ENCODE results near the gene ITGAL.
"Not testable (repeated sequence)": the region's sequence is repeated elsewhere in the genome, so short reads cannot be mapped to it uniquely, and the experiment has no call there.

The ITGAL gene

DNA sequence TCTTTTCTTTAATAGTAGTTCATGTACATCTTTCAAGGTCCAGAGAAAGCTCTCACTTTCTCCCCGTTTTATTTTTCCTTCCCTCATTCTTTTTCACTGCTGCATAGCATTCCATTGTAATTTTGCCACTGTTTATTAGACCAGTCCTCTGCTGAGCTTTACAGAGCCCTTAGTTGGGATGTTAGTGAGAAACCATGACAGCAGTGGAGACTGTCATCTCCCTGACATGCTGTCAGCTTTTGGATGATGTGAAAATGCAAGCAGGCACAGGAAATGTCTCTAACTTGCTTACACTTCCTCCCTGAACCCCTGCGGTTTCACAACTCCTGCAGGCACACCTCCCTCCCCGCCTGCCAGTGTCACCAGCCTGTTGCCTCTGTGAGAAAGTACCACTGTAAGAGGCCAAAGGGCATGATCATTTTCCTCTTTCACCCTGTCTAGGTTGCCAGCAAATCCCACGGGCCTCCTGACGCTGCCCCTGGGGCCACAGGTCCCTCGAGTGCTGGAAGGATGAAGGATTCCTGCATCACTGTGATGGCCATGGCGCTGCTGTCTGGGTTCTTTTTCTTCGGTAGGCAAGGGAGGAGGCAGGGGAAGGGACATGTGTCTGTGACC is at the start of gene ITGAL:
TSS of gene ITGAL (plus strand) at position 415 of the 615 bp plus-strand sequence. CDS start at position 511, 96 bp downstream.
- DNase-seq: peak; percentile 86 to 87

DNA sequence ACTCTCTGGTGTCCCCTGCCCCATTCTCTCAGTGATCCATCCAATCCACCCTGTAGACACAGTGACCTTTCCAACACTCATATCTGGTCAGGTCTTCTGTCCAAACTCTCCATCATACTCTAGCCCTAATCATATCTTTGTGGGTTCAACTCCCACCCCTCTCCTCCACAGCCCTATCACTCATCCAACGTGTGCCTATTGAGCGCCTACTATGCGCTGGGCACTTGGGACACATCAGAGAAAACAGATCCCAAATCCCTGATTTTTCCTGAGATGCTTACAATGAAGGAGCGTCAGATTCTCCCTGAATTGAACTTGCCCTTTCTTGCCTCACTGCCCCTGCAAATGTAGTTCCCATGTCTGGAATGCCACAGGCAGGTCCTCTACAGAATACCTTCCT is 44.5 kb upstream of the ITGAL start:
- DNase-seq: no peak

DNA sequence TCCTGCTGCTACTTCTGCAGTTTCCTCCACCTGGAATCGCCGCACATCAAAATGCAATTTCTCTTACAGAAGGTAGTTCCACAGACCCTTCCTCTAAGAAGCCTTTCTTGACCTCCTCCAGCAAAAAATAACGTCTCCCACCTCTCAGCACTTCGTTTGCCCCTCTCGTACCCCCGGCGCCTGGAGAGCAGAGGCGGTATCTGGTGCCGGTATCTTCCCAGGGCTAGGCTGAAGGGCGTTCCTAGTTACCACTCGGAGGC is 43.2 kb upstream of the ITGAL start:
- no peak for DNase-seq

DNA sequence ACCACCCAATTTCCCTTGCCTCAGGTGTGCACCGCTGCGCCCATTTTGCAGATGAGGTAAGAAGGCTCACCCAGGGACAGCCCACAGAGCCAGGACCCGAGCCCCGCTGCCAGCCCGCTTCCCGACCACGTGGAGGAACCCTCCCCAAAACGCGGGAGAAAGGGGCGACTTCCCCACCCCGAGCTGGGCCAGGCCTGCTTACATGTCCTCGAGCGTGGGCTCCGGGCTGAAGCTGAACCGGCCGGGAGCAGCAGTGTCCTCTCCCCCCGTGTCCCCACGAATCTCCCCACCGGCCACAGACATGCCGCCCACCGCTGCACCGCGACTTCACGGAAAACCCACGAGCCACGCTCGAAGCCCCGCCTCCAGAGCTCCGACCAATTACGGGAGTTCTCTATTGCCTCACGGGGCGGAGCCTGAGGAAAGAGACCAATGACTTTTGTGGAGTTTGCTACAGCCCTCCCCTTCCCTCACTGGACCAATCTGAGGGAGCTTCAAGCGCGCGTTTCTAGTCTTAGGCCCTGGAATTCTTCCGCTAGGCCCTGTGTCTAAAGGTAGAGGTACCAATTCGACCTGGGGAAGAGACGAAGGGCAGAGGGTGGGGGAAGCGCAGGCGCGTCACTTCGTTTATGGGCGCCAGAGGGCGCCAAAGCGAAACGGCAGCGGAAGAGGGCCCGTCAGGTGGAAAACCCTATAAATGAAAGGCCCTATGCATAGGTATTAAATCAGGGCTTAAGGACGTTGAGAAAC is 42.7 kb upstream of the ITGAL start, which contains the start of gene DCTPP1:
TSS of gene DCTPP1 (minus strand) at position 353 of the 750 bp plus-strand sequence. CDS start at position 303, 50 bp downstream.
- peak; percentile 98 to 99 for DNase-seq

DNA sequence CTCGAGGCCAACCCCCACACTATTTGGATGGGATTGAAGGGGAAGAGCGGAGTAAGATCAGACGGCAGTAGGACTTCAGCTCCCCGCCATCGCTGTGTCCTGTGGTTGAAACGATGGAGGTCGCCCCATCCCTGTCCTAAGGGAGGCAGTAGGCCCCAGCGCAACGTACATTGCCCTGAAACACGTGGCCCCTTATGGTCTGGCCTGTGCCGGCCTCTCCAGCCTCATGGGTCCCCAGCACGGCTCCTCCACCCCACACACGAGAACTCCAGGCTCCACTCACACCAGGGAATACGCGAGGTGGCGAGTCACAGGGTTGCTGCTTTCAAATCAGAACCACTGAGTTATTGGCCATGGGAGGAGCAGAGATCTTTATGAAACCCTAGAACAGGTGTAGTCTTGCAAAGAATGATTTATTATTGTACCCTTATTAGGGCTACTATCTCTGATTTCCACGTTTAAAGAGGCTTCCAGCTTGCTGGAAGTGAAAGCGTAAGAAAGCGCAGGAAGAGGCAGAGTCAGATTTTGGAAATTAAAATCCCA is 42.0 kb upstream of the ITGAL start:
- DNase-seq: no peak

DNA sequence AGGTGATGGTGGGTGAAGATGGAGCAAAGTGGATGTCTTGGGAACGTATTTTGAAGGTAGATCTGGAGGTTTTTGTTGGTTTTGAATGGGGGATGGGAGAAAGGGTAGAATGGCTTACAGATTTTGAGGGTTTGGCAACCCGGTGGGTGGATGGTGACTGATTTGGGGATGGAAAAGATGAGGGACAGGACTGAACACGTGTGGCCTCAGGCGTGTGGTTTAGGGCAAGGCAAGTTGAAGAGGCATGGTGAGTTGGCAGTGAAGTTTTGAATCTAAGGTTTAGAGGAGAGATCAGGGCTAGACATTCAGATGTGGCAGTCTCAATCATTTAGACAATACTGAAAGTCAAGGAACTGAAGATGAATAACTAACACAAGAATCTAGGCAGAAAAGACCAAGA is 37.7 kb upstream of the ITGAL start:
- DNase-seq: no peak

DNA sequence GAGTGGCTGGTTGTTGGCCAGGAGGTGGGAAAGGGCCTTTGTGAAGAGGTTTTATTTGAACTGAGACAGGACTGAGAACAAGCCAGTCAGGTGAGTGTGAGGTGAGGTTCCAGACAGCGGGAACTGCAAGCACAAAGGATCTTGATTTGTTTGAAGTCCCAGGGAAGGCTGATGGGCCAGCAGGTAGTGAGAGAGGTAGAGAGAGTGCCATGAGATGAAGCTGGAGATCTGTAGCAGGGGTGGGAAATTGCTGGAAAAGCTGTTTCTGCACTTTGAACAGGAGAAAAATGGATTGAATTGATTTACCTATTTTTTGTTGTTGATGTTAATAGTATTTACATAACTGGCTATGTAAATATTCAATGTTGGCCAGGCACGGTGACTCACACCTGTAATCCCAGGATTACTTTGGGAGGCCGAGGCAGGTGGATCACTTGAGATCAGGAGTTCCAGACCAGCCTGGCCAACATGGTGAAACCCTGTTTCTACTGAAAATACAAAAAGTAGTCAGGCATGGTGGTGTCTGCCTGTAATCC is 35.0 kb upstream of the ITGAL start:
- no peak for DNase-seq

DNA sequence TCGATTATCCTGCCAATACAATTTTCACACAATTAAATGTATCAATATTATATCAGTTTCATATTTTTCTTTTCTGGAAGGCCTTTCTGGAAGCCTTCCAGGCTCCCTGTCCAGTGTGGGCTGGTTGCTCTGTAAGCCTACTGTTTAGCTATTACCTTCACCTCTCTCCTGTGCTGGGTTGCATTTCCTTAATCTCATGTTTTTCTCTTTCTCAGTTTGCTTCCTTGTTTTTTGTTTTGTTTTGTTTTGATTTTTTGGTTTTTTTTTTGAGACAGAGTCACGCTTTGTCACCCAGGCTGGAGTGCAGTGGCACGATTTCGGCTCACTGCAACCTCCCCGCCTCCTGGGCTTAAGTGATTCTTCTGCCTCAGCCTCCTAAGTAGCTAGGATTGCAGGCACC is 33.7 kb upstream of the ITGAL start:
- DNase-seq: no peak

DNA sequence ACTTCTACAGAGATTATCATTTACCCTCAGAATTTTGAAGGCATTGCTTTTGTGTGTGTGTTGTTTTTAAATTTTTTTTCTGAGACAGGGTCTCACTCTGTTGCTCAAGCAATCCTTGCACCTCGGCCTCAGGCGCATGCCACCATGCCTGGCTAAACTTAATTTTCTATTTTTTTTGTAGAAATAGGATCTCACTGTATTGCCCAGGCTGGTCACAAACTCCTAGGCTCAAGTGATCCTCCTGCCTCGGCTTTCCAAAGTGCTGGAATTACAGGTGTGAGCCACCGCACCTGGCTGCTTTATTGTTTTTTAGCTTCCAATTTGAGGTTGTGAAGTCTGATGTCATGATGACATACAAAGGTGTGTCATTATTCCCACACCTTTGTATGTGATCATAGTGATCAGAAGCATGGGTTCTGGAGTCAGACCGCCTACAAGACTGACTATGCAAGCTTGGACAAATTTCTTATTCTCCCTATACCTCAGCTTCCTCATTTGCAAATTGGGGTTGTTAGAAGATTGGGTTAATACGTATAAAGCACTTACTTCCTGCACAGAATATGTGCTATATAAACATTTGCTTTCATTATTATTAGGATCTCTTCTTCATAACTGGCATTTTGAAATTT is 32.7 kb upstream of the ITGAL start:
- DNase-seq: no peak

DNA sequence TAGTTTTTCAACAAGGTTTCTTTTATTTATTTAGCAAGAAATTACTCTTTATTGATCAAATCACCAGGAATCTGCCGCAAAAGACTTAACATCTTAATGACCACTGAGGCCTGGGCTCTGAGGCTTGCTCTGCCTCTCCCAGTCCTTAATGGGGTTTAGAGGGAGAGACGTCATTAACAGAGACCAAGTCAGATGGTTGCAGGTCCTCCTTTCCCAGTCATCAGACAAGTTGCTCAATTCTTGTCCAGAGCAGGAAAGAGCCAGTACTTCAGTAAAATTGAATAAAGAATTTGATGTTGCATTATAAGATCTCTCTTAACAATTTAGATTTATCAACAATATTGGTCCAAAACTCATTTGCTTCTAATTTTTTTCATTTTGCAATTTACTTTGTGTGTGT is 28.9 kb upstream of the ITGAL start:
- no peak for DNase-seq

DNA sequence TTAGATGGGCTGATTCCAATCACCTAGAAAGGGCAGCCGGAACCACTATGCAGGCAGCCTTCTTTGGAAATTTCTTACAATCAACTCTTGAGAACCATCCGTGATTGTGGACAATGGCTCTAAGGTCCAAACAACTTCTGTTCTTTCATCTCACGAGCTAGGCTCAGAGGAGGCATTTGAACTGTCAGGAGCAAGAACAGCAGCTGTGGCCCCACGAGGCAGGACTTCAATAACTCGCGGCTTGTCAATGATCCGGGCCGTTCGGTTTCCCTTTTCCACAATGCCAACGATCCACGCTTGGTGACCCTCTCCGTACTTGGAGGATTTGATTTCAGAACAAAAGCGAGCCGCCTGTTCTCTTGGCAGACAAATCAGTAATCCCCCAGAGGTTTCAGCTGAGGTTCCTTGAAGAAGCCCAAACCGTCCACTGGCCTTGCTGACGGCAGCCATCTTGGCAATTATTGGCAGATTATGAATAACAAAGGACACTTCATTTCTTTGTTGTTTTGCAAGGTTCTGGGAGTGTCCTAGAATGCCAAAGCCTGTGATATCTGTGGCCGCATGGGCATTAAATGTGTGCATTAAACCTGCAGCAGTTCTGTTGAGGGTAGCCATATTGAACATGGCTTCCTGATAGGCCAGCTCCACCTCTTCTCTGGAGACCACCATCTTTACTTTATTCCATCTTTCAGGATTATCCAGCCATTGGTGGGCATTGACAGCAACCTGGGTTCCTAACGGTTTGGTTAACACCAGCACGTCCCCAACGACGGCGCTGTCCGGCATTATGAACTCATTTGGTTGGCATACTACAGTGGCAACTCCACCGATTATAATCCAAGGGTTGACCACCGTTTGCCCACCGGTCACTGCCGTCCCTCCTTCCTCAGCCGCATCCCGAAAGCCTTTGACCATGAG is 28.1 kb upstream of the ITGAL start:
- DNase-seq: no peak

DNA sequence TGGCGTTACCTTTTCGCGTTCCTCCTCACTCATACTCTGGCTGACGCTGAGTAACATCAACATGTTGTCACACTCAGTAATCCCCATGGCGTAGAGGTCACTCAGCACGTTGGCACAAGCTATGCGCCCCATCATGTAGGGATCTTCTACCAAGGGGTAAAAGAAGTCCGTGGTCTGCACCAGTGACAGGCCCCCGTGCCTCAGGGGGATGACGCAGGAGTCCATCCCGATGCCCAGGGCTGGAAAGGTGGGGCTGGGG is 27.5 kb upstream of the ITGAL start:
- DNase-seq: no peak

DNA sequence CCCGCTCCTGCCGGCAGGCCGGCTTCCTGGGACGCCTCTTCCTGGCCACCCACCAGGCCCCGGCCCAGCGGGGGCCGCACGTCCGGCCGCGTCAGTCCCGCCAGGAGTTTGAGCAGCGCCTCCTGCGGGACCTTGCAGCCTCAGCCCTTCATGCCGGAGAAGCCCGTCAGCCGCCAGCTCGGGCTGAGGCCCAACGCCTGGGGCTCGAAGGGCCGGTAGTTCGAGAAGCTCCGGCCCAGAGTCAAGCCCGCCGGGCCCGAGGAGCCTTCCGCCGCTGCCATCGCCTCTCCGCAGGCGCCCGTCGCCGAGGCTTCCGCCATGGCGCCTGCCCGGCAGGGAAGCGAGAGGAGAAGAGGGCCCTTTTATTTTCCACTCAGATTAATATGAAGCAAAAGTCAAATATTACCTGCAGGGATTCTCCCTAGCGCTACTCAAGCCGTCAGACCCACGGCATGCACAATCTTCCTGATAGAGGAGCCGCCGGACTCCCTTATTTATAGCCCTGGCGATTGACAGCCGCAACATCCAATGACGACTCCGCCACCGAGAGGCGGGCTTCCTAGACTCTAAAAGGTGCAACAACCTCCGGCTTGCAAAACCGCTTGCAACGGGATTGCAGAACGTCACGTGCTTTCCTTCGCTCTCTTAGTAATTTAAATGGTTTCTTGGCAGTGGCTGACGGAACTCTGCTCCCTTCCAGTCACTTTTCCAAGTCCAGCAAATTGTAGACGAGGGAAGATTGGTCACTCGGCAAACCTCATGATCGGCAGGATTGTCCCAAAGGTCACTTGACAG is 26.9 kb upstream of the ITGAL start, which contains the start of gene SEPHS2:
TSS of gene SEPHS2 (minus strand) at position 467 of the 795 bp plus-strand sequence. CDS start at position 320, 147 bp downstream.
- peak; percentile 95 to 96 for DNase-seq

DNA sequence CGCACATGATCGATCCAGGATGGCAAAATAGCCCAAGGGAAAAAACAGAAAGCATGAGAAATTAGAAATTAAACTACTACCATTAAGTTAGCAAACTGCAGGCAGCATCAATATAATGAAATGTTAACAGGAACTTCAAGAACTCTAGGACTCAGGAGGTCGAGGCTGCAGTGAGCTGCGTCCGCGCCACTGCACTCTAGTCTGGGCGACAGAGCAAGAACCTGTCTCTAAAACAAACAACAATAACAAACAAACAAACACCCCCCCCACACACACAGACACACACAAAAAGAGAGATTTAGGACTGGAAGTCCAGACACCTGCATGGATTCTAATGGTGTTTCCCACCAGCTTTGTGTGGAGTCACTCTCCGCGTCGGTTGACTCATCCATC is 26.3 kb upstream of the ITGAL start:
- no peak for DNase-seq

DNA sequence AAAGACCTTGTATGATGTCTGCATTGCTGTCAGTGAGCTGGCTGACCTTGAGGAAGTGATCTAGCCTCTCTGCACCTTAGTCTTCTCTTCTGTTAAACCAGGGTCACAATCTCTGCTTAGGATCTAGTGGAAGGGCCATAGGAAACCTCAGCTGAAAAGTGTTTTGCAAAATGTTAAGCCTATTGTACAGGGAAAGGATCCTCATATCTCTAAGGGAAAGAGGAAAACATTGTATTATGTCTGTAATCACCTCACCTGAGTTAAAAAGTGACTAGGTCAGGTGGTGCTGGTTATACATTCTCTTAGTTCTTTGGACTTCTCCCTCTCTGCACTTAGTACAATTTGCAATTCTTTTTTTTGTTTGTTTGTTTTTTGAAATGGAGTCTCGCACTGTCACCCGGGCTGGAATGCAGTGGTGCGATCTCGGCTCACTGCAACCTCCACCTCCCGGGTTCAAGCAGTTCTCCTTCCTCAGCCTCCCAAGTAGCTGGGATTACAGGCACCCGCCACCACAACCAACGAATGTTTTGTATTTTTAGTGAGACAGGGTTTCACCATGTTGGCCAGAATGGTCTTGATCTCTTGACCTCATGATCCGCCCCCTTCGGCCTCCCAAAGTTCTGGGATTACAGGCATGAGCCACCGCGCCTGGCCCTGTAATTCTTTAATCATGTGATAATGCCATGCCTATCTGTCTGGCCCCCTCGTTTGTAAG is 24.9 kb upstream of the ITGAL start:
- no peak for DNase-seq

DNA sequence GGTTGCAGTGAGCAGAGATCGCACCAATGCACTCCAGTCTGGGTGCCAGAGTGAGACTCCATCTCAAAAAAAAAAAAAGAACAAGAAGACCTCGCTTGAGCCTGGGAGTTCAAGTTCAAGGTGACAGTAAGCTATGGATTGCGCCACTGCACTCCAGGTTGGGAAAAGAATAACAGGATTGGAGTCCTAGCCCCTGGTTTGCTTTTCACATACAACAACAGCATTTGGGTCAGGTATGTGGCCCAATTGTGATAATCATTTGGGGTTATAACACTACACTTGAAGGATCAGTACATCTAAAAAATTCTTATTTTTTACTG is 23.5 kb upstream of the ITGAL start:
- no peak for DNase-seq

DNA sequence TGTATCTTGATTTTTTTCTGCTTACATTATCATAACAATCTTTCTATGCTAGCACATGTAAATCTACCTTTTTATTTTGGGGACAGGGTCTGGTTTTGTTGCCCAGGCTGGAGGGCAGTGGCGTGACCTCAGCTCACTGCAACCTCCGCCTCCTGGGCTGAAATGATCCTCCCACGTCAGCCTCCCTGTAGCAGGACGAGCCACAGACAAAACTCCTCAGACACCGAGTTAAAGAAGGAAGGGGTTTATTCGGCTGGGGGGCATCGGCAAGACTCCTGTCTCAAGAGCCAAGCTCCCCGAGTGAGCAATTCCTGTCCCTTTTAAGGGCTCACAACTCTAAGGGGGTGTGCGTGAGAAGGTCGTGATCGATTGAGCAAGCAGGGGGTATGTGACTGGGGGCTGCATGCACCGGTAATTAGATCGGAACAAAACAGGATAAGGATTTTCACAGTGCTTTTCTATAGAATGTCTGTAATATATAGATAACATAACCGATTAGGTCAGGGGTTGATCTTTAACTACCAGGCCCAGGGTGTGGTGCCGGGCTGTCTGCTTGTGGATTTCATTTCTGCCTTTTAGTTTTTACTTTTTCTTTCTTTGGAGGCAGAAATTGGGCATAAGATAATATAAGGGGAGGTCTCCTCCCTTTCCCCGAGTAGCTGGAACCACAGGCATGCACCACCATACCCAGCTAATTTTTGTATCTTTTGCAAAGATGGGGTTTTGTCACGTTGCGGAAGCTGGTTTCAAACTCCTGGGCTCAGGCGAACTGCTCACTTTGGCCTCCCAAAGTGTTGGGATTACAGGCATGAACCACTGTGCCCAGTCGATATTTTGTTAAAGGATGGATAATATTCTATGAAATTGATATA is 19.6 kb upstream of the ITGAL start:
- DNase-seq: not testable (repeated sequence)

DNA sequence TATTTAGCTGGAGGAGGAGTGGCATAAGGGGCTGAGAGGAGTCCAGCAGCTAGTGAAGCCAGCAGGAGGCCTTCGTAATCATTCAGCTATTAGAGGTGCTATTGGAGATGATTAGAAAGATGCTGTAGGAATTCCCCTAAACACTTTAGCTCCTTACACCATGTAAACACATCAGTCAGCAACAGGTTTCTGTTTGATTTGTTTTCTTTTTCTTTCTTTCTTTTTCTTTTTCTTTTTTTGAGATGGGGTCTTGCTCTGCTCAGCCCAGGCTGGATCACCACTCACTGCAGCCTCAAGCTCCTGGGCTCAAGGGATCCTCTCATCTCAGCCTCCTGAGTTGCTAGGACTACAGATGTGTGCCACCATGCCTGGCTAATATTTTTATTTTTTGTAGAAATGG is 16.2 kb upstream of the ITGAL start:
- DNase-seq: no peak

DNA sequence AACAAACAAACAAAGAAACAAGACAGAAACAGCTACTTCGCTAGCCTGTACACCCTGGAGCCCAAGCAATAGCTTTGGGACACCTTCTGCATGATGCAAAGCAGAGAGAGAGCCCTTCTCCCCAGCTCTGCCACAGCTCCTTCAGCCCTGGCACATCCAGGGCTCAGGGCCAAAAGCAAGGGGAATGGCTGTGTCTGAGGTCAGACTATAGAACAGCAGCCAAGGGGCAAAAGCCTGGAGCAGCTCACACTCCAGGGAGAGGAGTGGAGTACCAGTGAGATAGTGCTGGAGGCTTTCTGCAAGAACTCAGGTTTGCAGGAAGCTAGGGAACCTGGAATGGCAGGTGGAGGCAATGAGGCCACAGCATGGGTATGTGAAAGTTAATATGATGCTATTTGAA is 15.3 kb upstream of the ITGAL start:
- DNase-seq: no peak

DNA sequence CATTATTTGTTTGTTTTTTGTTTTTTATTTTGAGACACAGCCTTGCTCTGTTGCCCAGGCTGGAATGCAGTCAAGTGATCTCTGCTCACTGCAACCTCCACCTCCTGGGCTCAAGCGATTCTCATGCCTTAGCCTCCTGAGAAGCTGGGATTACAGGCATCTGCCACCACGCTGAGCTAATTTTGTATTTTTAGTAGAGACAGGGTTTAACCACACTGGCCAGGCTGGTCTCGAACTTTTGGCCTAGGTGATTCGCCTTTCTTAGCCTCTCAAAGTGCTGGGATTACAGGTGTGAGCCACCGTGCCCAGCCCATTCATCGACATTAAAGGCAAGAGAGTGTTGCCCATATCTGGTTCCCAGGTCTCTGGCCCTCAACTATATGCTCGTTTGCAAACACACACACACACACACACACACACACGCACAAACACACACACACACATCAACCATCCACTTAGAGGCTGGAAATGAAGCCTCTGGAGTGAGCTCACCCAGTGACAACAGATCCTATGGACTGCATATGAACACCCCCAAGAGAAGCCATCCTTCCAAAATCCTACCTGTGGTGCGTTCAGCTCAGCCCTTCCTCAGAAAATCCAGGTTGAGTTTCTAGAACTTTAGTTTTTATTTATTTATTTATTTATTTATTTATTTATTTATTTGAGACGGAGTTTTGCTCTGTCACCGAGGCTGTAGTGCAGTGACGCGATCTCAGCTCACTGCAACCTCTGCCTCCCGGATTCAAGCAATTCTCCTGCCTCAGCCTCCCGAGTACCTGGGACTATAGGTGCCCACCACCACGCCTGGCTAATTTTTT is 14.6 kb upstream of the ITGAL start:
- no peak for DNase-seq
